ENCODE data around the gene TASL. TPM values are rescaled to one million over a fixed set of nuclear protein-coding genes. Genes with fewer than 3 reads are reported as not detected.
A peak's percentile ranks its signal among the peaks of the same experiment; 100 is the strongest.

TASL gene
- total RNA-seq, 1 experiment from 2014 or later: not detected

- ChIA-PET CTCF (no interaction called here), POLR2A (interaction anchor here (0.6 kb wide), 1 partner anchor 23 kb away, joined by 3 read pairs; no protein-coding TSS in a partner anchor)
- TF ChIP-seq SIN3A (IDR thresholded peaks at IDR 0.05; ENCODE audit: borderline replicate concordance, insufficient read depth, low read depth, low read length): no peak
- TF ChIP-seq CTCF (IDR thresholded peaks at IDR 0.05): no peak
- TF ChIP-seq TCF7L2 (IDR thresholded peaks at IDR 0.05; ENCODE audit: low read depth, low read length): no peak
- no peak for TF ChIP-seq POLR2AphosphoS5 (IDR thresholded peaks at IDR 0.05; ENCODE audit: low read depth, low read length)
- no peak for TF ChIP-seq REST (IDR thresholded peaks at IDR 0.05; ENCODE audit: insufficient read depth in 1 of 2, low read depth in 2 of 2, low read length in 1 of 2)
- BruUV-seq (replicated peaks): no TSS peak
- intact Hi-C loops (cut with micrococcal nuclease; ENCODE audit: unreplicated experiment) (no loop called here), in situ Hi-C loops (cut with HindIII; ENCODE audit: low pct_unique_long_range_greater_than_20kb, low sequenced_read_pairs) (no loop called here)
- H3K4me3 ChIP-seq (ENCODE audit: low read depth in 2 of 2, low read length in 2 of 2): no peak overlapping the region
- H3K4me1 ChIP-seq (ENCODE audit: control insufficient read depth, insufficient read depth, low read length): no peaks in the 10 kb centered on the region
- H3K27me3 ChIP-seq (ENCODE audit: control insufficient read depth, insufficient read depth, low read length): no peaks in the 10 kb centered on the region
- no peak overlapping the region for H3K27ac ChIP-seq (ENCODE audit: low read length)
- no peak for ATAC-seq
- H3K36me3 ChIP-seq (ENCODE audit: control insufficient read depth, insufficient read depth, low read length): no peaks in the 10 kb centered on the region
- no peak for DNase-seq (ENCODE audit: low read depth, low spot score)
- H3K9me3 ChIP-seq (ENCODE audit: control insufficient read depth, insufficient read depth, low read depth, low read length): no peaks in the 10 kb centered on the region
These were observed 19.8 kb upstream of the TASL start for GRCh38 chrX:30597216-30598012.

- H3K36me3 ChIP-seq (ENCODE audit: control insufficient read depth, insufficient read depth, low read length): no peaks in the 10 kb centered on the region
- DNase-seq (ENCODE audit: low read depth, low spot score) (no peak), ATAC-seq (no peak)
- in situ Hi-C loops (cut with HindIII; ENCODE audit: low pct_unique_long_range_greater_than_20kb, low sequenced_read_pairs): no loop called here
- CTCF ChIA-PET: no interaction called here
- H3K27ac ChIP-seq (ENCODE audit: low read length): no peak overlapping the region
- no peak overlapping the region for H3K4me3 ChIP-seq (ENCODE audit: low read depth in 2 of 2, low read length in 2 of 2)
- H3K9me3 ChIP-seq (ENCODE audit: control insufficient read depth, insufficient read depth, low read depth, low read length): no peaks in the 10 kb centered on the region
- POLR2A ChIA-PET: no interaction called here
- no TSS peak for BruUV-seq (replicated peaks)
- TF ChIP-seq CTCF (IDR thresholded peaks at IDR 0.05) (peak; percentile 24), SIN3A (IDR thresholded peaks at IDR 0.05; ENCODE audit: borderline replicate concordance, insufficient read depth, low read depth, low read length) (no peak)
- H3K27me3 ChIP-seq (ENCODE audit: control insufficient read depth, insufficient read depth, low read length): no peaks in the 10 kb centered on the region
- H3K4me1 ChIP-seq (ENCODE audit: control insufficient read depth, insufficient read depth, low read length): no peaks in the 10 kb centered on the region
- intact Hi-C loops (cut with micrococcal nuclease; ENCODE audit: unreplicated experiment): no loop called here
These were observed 16.1 kb upstream of the TASL start for GRCh38 chrX:30593440-30594200.

Measured in Panc1 (cell line).